Activated CD4-positive, CD25-positive, alpha-beta regulatory T cell (primary cell): Measurements from ENCODE around the gene ANKDD1A.
A peak's percentile ranks its signal among the peaks of the same experiment; 100 is the strongest.

Source experiments
- DNase-seq, 4 experiments: peaks; one replicate each; lab custom pipeline; 2025; lab: John Stamatoyannopoulos, UW

Gene ANKDD1A

GRCh38 chr15:64911311-64912186 lies at the start of gene ANKDD1A:
Gene ANKDD1A (plus strand): TSS chr15:64911902. CDS start chr15:64911931, 29 bp downstream.
- DNase-seq = no peak

DNA sequence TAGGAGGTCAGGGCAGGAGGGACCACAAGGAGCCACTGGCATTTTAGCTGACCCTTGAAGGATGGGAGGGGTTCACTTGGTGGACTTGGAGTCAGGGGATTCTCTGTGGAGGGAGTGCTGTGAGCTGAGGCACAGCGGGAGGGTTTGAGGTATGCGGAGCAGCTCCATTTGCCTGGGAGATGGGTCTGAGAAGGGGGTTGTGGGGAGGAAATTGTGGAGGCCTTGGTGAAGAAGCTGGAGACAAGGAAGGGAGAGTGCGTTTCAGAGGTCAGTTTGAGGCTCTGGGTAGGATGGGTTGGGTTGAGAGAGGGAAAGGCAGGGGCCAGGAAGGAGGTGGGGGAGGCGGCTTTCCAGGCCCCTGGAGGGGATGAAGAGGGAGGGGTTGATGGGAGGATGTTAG lies 49.7 kb upstream of the ANKDD1A start:
- no peak for DNase-seq

- DNase-seq = no peak
These were observed 49.3 kb upstream of the ANKDD1A start for GRCh38 chr15:64862408-64862807.

- DNase-seq = no peak
These were observed 47.6 kb upstream of the ANKDD1A start for GRCh38 chr15:64864068-64864467.

- DNase-seq = no peak
These were observed 46.3 kb upstream of the ANKDD1A start for GRCh38 chr15:64865126-64865997.

- no peak for DNase-seq
These were observed 45.6 kb upstream of the ANKDD1A start for GRCh38 chr15:64865998-64866520.

- no peak for DNase-seq
These were observed 42.2 kb upstream of the ANKDD1A start for GRCh38 chr15:64869501-64869900.

DNA sequence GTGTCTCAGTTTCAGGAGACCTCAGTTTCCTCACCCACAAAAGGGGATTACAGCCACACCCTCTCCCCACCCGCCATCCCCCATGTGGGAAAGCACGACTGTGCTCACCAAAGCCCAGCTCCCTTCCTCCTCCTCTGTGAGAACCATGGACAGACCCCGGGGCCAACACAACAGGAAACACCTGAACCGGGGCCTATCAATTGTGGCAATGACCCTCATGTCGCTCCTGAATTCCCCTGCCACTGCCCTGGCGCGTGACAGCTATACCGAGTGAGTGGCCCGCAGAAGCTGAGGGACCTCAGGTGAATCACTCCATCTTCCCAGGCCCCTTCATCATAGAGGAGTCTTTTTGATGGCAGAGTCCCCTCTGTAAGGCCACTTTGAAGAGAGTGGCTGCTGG lies 41.3 kb upstream of the ANKDD1A start:
- no peak for DNase-seq

DNA sequence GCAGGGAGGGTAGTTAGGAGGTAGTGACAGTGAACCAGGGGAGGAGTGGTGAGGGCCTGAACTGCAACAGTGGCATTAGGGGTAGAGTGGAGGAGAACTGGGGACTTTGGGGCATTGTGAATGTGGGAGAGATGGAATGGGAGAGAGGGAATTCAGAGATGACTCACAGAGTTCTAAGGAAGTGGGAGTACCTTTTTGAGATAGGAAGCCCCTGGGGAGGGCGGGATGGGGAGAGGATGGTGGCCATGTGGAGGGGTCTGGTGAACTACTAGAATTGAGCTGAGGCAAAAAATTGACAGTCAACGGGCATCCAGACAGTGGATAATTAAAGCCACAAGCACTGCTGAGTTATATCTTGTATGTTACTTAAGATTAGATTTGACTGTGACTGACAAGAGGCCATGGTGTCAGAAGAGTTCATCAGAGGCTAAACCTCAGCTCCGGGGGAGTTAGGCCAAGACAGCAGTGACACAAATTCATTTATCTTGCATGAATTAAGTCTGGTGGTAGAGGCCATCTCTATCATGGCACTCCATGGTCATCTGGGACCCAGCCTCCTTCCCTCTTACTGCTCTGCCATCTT lies 36.0 kb upstream of the ANKDD1A start:
- no peak for DNase-seq

DNA sequence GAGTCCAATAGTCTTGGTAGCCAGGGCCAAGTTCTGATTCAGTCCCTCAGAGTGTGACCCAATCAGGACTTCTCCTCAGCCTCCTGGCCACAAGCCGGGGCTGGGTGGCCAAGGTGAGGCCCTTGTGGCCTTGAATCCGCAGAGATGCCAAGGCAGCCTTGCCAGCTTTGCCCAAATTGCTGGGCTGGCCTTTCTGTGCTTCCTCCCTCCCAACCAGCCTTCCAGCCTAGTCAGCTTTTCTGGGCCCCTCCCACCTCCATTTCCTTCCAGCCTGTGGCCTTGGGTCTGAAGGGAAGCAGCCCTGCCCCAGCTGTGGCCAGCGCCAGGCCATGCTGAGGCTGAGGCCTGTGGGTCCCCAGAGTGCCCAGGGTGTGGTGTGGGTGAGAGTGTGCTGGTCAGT lies 34.3 kb upstream of the ANKDD1A start:
- no peak for DNase-seq

DNA sequence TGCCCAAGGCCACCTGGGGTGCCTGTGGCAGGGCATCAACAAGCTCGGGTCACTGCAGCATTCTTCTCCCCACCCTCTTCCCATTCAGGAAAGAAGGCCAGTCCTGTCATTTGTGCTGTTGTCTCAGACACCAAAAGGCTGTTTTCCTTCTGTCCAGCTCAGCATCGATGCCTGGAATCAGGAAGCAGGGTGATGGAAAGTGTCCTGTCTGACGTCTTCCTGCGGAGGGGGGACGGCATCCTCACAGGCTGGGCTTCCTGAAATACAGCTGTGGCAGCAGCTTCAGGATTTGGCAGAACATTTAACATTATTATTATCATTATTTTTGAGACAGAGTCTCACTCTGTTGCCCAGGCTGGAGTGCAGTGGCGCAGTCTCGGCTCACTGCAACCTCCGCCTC lies 33.0 kb upstream of the ANKDD1A start:
- DNase-seq = no peak

DNA sequence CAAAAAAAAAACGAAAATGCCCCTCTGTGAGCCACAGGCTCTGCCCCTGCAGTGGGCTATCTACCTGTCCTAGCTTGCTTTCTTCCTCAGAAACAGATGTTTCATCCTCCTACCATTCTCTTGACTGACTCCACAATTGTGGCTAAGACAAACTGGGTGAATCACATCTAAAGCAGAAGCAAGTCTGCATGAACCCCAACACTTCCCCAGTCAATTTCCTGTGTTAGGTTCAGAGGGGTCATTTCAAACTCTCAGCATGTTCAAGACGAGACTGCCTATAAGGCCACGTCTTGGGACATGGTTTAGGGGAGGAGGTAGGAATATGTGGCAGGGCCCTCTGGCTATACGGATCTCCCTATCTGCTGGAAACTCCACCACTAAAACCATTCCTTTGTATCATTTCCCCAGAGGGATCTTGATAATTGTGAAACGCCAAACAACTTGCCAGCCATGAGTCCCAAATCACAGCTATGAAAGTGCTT lies 28.6 kb upstream of the ANKDD1A start:
- no peak for DNase-seq

DNA sequence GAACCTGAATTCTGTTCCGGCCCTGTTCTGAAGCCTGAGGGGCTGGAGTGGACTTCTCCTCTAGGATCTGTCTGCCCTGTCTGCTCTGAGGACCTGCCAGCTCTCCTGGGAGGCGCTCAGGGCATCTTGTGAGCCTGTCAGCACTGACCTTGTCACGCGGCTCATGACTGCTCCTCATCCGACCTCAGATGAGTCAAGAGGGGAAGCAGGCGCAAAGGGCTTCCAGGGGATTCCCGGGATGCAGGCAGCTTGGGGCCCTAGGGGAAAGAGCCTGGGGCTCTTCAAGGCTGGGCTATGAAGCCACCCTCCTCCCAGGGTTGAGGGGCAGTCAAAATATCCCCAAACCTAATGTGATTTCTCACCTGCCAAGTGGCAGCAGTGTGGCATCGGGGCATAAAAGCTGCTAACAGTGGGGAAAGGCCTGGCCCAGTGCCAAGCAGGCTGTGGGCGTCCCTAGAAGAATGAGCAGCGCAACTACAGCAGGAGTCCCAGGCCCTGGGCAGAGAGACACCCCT lies 27.6 kb upstream of the ANKDD1A start:
- peak in 3 of 4 experiments; percentile 25 to 55 (median 51) for DNase-seq

DNA sequence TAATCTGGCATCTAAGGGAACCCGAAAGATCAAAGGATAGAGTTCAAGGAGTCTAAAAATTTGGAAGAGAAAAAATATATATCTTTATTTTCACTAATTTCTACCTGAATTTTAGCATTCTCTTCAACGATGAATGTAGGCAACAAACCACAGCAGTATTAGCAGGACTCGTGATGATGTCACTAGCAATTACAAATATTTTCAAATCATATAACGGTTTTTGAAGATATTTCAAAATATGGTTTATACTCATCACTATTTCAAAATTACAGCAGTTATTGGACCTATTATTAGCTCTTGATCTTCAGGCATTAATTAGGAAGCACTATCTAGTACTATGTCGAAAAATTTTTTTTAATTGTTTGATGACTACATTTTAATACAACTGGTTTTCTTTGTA lies 27.0 kb upstream of the ANKDD1A start:
- DNase-seq = no peak

DNA sequence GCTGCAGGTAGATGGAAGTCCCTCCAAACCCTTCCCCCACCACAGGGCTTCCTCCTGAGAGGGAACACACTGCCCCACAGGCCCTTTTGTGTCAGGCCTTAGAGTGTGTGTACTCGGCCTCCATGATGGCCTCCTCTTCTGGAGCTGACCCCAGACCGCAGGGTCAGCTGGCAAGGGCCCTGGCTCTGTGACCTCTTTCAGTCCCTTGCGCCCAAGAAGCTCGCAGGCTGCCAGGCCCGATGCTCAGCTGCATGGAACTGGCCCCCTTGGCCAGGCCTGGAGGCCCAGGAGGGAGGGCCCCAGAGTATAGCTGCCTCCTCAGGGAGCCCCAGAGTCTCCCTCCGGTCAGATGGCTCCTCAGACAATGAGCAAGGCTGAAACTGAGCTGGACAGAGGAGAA lies 23.4 kb upstream of the ANKDD1A start:
- no peak for DNase-seq

DNA sequence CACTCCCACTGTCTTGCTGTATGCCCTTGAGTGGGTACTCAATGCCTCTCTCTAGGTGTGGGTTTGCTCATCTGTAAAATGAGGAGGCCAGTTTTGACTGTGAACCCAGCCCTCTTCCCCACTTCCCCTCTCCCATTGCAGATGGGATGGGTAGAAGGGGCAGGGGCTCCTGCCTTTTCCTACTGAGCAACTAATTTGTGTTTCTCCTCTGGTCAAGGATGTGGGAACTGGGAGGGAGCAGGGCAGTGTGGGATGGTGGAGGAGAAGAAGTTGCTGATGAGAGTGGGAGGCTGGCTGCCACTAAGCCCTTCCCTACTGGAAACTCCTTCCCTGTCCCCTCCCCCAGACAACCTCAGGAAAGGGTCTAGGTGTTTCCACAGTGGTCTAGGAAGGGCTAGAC lies 20.1 kb upstream of the ANKDD1A start:
- DNase-seq = no peak

DNA sequence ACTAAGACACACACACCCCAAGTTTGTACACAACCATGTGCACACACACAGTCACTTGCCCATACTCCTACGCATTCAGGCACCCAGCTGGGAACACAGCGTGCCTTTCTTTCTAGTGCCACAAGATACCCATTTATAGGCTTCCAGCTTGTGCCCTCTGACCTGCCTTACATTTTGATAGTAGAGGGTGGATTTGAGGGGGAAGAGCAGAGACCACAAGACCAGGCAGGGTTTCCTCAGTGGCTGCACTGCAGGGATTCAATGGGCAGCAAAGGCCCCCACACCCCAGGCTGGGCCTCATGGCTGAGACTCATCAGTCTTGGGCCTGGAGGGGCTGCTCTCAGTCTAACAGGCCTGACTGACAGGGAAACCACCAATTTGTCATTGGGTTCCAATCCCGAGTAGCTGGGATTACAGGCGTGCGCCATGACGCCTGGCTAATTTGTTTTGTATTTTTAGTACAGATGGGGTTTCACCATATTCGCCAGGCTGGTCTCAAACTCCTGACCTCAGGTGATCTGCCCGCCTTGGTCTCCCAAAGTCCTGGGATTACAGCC lies 18.8 kb upstream of the ANKDD1A start:
- peak in 1 of 4 experiments; percentile 13 for DNase-seq

DNA sequence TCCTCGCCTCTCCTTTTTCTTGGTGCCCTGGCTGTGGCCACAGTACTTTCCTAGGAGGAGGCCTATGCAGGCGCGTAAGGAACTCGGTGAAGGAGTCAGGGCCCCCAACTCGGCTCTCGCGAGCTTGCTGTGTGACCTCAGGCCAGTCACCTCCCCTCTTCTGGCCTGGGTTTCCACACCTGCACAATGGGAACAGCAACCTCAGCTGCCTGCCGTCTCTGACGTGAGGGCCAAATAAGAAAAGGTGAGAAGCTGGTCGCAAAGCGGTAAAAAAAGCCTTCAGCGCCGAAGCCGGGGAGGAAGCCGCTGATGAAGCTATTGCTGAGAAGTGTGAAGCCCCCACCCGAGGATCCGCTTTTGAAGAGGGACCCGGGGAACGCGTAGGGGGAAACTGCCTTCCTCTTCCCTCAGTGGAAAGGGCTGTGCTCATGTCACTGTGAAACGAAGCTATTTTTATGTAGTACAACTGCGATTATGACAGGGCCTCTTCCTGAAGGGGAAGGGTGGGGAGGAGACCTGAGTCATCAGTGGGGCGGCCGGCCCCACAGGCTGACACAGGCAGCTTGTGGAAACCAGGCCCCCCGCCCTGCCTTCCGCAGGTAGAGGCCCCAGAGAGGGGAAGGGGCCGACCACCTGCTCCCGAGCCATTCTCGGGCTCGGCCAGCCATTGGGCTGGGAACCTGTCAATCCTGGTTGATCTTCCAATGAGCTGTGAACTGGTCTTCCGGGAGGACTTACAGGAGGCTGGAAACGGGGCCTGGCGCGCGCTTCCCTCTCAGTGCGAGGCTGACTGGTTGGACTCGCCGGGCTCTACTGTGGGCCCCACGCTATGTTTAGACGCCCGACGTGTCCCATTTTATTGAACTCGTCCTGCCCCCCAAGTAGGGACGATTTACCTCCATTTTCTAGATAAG lies 18.0 kb upstream of the ANKDD1A start:
- DNase-seq = peak; percentile 87 to 93 (median 89)

DNA sequence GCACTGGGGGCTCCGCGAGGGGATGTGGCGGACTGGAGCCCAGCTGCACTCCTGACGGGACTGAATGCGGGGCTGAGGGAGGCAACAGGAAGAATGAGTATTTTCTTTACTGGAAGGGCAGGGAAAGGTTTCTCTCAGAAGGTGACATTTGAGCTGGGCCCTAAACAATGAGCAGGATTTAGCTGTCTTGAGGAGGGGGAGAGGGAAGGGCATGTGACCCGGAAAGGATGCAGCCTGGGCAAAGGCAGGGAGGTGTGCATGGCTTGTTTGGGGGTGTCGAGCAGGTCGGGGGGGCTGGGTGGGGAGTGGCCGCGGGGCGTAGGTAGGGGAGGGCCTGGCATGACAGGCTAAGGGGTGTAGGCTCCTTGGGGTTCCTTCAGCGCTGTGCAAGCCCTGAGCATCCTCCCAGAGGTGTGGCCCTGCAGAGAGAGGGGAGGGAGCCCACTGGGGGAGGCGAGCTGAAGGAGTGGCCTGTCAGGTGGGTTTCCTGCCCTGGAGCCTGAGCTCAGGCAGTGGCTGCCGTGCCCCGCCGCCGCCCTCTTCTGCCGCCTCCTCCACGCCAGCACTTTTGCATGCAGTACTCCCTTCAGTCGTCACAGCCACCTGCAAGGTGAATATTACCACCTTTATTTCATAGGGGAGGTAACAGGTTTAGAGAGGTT lies 17.2 kb upstream of the ANKDD1A start:
- peak; percentile 37 to 83 (median 58) for DNase-seq
